Neural cell (in vitro differentiated cells): ENCODE results near the gene ZNF787.

ENCODE experiments used
- EP300 ChIP-seq: fragments of 450-650 bp; conservative IDR thresholded peaks from 2 replicates; pipeline ENCODE4 v1.6.1; 2014; ENCODE audit warnings: antibody characterized with exemption, mild to moderate bottlenecking, moderate library complexity; ENCODE audit not compliant: poor library complexity, severe bottlenecking
- EZH2 ChIP-seq: fragments of 200-600, 300-800 bp; shearing (Covaris generic), sonication (generic); IDR thresholded peaks from 2 replicates; pipeline ENCODE4 v1.6.1; 2014; ENCODE audit warnings: antibody characterized with exemption, low read length, borderline replicate concordance, mild to moderate bottlenecking; ENCODE audit not compliant: insufficient read depth, poor library complexity, severe bottlenecking
- POLR2AphosphoS5 ChIP-seq: IDR thresholded peaks from 2 replicates; pipeline ENCODE4 v1.6.1; 2012
- SMC3 ChIP-seq: fragments of 450-650 bp; conservative IDR thresholded peaks from 2 replicates; pipeline ENCODE4 v1.6.1; 2014; ENCODE audit warnings: antibody characterized with exemption, mild to moderate bottlenecking, moderate library complexity; ENCODE audit not compliant: poor library complexity
- TAF1 ChIP-seq: IDR thresholded peaks from 2 replicates; pipeline ENCODE4 v1.6.1; 2012; ENCODE audit warnings: low read depth
- TF ChIP-seq, protein P1 (sequence below): fragments of 450-650 bp; IDR thresholded peaks from 2 replicates; pipeline ENCODE4 v1.5.1; 2014; ENCODE audit warnings: antibody characterized with exemption, mild to moderate bottlenecking, moderate library complexity; ENCODE audit not compliant: poor library complexity, severe bottlenecking

GRCh38 chr19:56113074-56113632 lies 7.9 kb downstream of the ZNF787 start:
- TF ChIP-seq POLR2AphosphoS5 (no peak), TAF1 (no peak), EP300 (no peak), SMC3 (no peak), EZH2 (no peak)
- TF ChIP-seq, protein P1, sequence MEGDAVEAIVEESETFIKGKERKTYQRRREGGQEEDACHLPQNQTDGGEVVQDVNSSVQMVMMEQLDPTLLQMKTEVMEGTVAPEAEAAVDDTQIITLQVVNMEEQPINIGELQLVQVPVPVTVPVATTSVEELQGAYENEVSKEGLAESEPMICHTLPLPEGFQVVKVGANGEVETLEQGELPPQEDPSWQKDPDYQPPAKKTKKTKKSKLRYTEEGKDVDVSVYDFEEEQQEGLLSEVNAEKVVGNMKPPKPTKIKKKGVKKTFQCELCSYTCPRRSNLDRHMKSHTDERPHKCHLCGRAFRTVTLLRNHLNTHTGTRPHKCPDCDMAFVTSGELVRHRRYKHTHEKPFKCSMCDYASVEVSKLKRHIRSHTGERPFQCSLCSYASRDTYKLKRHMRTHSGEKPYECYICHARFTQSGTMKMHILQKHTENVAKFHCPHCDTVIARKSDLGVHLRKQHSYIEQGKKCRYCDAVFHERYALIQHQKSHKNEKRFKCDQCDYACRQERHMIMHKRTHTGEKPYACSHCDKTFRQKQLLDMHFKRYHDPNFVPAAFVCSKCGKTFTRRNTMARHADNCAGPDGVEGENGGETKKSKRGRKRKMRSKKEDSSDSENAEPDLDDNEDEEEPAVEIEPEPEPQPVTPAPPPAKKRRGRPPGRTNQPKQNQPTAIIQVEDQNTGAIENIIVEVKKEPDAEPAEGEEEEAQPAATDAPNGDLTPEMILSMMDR: no peak
